DMS53 treated with DMSO at 0.1 percent for 48 hours (cell line): ENCODE data around the gene ZNF385B.

Experiments used
- DNase-seq: peaks from one replicate; lab custom pipeline; 2025; ENCODE audit not compliant: unreplicated experiment; lab: John Stamatoyannopoulos, UW

Gene ZNF385B

DNA sequence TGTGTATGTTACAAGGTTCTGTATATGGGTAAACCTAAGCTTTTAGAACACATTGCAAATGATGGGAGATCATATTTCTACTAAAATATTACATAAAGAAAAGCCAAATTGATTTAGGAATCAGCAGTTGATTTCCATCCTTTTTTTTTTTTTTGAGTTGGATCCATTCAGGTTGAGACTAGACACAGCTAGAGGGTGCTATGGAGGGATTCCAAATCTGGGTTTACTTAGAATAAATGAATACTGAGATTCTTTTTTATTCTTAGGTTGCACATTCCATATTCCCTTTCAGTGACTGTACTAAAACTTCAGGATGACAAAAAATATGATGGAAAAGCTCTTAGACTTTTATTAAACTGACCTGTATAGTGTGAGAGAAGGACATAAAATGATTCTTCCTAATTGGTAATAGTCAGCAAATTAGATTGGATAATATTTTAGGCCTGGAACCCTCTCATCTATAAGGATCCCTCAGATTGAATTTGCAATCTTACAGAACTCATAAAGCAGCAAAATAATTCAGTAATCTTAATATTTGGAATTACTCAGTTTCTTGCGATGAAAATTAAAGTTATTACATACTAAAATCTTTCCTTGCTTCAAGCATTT, 413.5 kb downstream of the ZNF385B start:
- DNase-seq: no peak

DNA sequence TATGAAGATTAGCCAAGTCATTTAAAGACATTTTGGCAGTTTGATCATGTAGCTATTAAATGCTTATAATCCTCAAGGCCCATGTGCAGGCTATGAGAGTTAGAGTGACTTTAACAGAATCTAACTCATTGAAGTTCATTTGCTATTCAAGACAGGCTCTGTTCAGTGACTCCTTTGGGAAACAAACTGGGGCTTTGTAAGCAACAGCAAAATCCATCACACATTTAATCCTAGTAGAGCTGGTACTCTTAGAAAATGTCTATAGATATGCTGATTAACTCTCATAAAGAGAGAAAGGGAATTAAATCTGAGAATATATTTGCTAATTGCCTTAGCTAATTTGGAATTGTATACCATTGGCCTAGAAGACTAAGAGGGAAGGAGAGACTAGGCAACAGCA, 414.0 kb downstream of the ZNF385B start:
- no peak for DNase-seq

DNA sequence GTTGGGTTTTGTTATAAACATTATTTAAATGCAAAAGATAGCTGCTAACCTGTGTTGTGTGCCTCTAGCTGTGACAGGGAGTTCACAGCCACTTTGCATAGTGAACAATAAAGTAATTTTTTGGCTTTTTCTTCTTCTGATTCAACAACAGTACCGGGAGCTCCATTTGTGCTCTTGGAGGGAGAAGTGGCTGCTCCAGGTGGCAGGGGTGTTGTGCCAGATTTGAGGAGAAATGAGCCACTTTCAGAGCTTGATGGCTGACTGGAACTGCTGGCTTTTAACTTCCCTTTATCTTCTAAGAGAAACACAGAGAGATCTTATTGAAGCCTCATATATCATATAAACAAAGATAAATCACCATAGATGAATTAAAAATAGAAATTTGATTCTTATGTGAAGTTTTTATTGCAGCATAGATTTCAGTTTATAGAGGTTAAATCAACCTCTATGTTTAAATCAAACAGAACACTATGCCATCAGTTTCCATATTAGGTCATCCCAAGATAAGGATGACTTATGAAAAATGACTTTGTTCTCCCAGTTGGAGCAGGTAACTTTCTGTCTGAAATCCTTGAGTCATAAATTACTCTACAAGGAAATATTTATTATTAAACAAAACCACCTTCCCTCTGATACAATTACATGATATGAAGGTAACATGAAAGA, 414.8 kb downstream of the ZNF385B start:
- DNase-seq: no peak

DNA sequence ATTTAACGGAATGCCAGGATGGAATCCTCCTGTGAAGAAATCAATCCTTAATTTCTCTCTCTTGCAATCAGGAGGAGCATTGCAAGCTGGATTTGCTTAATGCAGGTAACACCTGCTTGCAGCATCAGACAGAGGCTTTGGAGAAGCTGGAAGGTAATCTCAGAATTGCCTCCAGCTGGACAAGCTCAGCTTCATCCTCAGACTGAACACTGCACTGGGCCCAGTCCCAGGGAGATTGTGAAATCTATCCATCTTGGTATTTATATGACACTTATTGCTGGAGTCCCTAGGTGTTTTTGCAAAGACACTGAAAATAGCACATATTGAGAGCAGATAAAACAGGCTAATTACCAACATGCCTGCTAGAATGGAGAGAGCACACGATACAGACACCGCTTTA, 417.4 kb downstream of the ZNF385B start:
- no peak for DNase-seq

DNA sequence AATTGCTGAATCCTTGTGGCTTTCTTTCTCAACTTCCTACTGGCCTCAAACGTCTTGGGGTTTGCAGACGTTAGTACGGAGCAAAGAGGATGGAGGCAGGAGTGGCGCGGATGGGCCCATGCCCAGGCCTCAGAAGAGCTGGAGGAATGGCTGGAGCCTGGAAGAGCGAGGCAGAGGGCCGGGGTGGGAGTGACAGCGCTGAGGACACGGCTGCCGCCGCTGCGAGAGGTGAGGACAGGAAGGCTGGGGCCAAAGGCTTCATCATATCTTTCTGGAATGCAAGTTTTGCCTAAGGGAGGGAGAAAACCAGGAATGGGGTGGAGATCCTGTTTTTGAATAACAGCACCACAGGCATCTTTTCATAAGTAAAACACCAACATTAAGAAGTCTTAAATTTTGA, 418.2 kb downstream of the ZNF385B start:
- DNase-seq: no peak

DNA sequence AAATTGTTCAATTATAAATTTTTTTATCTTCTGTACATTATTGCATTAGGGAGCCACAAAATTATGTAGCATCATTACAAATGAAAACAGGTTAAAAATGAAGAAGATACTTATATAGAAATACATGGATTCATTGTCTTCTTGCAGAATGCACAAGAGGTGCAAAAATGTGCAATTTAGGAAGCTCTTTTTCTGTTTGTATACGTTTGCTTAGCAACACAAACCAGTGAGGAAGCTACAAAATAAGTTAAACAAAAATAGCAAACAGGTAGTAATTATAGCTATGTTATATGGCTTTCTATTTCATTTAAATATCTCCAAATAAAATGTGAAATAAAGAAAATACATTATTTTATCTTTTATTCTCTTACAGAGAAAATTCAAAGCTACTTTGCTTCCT, 419.2 kb downstream of the ZNF385B start:
- no peak for DNase-seq

DNA sequence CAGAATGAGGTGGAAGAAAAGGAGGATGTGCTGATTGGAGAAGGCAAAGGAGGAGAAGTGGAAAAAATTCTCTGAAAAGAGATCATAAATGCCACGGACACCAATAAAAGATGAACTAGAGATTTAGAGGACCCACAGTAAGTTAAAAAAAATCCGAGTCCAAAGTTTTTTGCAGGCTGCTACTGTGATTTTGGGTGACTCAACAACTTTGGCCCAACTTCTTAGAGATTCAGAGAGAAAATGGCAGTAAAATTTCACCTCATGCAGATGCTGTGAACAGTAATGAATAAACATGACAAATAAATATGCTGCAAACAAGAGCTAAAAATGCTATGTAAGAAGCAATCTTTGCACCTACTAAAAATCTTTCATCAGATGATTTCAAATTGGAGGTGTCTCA, 419.9 kb downstream of the ZNF385B start:
- no peak for DNase-seq

DNA sequence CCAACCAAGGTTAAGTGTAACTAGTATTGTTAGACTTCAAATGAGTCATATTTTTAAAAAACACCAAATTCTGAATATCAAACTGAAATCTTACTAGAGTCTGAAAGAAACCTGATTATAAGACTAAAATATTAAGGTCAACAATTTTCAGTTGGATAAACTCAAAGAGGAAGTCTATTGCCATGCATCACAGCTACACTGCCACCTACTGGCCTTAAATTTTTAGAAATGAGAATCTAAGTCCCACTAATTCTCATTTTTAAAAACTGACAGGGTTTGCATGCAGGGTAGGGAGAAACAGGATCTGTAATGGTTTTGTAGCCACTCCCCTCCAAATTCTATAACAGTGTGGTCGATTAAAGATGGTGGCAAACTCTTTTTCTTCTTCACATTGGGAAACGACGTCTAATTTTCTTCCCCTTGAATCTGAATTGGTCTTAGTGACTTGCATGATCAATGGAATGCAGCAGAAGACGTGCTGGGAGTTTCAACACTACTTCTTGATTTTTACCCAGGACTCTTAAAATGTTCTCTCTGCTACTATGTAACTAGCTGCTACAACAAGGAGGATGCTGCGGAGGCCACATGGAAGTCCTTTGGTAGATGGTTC, 420.7 kb downstream of the ZNF385B start:
- peak; percentile 48 for DNase-seq

DNA sequence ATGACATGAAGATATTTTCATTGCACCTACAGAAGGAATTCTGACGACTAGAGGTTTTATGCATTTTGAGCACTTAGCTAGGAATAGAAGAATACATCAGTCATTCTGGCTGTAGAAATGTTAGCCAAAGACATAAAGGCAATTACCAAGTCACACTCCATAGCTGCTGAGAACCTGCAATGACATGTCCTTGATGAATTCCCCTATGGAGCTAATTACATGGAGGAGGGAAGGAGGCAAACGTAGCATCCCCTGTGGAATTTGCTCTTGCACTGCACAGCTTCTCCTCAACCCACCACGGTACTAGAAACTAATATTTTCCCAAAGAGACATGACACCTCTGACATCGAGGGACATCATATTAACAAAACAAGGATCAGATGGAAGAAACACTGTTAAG, 422.8 kb downstream of the ZNF385B start:
- DNase-seq: no peak

DNA sequence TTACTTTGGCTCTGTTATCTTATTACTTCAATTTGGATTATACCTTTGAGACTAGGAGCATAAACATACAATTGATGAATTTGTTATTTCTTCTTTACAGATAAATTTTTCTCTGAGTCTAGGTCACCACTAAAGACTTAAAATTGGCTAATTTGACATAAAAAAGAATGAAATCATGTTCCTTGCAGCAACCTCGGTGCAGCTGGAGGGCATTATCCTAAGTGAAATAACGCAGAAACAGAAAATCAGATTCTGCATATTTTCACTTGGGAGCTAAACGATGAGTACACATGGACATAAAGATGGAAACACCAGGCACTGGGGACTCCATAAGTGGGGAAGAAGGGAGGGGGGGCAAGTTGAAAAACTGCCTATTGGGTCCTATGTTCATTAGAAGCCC, 424.0 kb downstream of the ZNF385B start:
- DNase-seq: no peak

DNA sequence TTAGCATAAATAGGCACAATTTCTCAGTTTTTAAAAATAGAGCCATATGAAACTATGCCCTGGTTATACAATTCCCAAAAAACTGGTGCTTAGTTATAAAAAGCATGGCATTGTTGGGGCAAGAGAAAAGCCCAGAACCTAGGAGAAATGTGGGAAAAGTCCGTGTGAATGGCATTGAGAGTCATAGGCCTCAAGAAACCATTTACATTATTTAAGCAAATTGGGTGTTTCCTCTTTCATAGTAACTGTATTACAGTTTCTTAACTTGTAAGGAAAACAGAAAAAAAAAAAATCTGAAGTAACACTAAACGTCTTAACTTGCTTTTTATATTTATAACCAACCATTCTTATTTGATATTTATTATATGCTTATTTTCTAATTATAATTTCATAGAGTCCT, 425.8 kb downstream of the ZNF385B start:
- DNase-seq: no peak

DNA sequence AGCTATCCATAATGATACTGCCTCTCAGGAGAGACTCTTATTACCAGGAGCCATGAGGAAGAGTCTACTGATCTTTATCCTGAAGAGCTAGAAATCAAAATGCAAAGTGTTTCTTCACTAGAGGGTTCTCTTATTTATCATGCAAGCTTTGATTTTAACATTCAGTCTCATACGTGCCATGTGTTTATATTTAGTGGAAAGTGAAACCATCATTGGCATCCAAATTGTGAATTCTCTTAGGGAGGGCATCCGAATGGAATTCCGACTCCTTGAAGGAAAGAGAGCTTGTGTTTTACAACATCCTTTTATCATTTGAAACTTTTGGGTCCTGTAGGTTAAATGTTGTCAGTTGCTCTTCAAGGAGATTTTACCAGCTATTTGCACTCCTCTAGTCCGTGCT, 426.4 kb downstream of the ZNF385B start:
- no peak for DNase-seq

DNA sequence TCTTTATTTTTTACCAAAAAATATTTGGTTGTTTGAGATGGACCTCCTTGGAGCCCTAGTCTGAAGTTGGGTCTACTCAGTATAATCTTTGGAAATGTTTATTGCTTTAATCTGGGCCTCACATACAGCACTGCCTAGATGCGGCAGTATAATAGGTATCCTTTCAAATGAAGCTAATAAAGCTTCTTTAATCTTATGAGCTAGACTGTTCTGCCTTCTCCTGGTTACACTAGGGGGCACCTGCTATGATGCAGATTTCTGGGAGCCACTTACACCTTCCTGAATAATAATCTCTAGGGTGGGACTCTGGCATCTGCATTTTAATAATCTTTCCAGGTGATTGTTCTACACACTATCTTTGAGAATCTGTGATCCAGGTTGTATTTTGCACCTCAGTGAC, 427.1 kb downstream of the ZNF385B start:
- DNase-seq: no peak

DNA sequence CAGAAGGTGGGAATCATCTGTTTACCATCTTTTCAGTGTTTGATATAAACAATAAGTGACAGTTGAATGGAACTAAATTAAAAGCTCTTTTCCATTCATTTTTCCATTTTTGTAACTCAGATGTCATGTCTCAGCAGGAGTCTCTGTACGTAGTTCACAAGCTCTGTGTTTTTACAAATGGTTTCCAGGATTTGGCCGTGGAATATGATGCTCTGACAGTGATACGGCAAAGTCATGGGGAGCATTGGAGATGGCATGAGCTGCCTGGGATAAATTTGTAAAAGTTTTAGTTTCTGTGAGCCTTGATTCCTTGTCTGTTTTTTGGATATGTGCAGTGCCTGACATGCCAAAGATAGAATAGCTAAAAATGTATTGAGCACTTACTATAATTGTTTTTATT, 428.7 kb downstream of the ZNF385B start:
- DNase-seq: no peak

DNA sequence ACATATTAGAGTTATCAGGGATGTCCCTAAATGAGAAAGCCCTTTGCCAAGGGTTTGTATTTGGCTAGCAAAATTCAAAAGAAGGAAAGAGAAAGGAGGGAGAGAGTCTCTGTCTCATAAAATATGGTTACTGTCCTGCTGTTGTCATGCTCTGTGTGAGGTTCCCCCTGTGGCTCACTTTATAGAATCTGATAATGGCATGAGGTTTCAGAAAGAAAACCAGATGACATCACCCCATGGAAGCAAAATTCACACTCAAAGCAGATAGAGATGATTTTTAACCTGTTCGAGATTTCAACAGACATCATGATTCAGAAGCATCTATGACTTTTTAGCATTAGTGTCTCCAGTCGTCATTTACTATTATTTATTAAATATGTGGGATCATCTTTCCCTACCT, 431.8 kb downstream of the ZNF385B start:
- DNase-seq: no peak

DNA sequence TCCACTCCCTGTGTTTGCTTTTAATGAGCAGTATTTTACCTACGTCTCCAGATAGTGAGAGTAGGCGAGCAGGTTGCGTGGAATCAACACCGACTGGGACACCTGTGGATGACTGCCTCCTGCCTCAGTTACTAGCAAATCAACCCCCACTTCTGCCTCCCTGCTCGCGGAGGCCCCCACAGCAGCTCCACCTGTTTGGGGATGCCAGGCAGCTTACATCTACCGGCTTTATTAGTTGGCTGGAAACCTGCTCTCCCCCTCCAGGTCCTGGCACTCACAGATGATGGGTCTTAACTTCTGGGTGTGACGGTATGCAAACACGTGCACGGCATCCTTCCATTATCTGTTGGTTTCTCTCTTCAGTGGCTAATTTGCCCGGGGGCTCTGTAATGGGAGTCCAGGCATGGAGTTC, 432.3 kb downstream of the ZNF385B start:
- no peak for DNase-seq

DNA sequence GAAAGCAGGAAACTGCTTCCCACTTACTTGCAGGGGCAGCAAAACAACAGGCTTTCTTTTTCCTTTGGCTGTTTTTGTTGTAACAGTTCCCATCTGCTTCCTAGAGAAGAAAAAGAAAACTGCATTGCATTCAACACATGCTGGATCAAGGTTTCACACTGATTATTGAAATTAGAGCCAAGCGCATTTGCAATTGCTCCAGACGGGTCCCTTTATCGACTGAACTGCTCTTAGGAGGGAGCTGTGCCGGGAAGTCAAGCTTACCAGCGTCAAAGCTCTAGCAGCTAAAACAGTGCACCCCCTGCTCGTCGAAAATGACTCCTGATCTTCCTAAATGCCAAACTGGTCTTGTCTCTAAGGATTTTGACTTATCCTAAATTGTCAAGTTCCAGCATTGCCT, 432.8 kb downstream of the ZNF385B start:
- DNase-seq: no peak

DNA sequence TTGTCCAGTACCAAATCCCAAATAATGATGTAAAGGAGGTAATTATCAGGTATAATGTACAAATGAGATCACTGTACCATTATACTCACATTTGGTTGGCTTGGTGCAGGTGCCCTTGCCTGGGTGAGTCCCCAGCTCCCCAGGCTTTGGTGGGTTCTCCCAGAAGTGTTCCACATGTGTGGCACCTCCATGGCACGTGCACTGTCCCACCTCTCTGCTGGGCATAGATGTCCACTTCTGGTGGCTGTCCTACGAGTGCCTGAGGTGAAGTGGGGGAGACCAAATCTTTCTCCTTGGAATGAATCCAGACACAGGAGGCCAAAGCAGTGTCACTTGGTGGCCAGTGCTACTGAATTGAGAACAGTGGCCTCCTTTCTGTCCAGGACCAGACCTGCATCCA, 434.3 kb downstream of the ZNF385B start:
- DNase-seq: no peak

DNA sequence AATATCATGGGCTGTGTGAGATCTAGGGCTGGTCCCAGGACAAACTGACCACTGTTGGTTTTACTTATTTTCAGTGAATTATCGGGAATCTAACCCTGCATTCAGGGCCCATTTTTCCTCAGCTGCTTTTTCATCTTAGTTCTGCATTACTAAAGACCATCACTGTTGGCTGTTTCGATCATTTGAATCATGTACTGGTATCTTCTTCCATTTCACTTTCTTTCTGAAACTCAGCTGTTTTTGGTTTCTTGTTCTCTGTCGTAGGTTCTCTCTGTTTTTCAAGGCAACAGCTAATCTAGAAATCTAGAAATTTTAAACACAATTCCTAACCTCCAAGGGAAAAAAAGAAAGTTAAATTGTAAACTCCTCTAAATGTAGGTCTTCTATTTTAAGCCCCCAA, 436.8 kb downstream of the ZNF385B start:
- DNase-seq: no peak

DNA sequence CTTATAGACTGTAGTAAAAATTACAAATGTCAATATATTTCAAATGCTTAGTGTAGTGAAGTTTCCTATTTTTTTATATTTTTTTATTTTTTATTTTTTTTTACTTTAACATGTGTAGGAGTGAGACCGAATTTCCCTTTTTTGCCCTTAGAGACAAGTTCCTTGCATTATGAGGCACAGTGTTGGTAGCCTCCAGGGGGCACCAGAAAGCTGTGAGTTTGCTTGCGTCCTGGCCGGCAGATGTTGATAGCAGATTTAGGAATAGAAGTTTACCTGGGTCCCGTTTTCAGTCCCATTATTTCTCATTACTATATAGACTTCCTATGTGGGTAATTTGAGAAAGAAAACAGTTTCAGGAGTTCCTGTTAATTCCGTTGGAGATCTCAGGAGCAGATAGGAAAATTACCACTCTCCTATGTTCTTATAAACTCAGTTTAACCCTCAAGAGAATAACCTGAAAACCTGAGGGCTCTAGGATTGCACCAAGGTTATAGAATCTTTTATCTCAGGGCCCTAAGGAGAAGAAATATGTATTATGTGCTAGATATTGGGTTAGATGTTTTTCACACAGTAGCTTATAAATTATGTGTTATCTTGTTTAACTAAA, 439.3 kb downstream of the ZNF385B start:
- DNase-seq: peak; percentile 72

DNA sequence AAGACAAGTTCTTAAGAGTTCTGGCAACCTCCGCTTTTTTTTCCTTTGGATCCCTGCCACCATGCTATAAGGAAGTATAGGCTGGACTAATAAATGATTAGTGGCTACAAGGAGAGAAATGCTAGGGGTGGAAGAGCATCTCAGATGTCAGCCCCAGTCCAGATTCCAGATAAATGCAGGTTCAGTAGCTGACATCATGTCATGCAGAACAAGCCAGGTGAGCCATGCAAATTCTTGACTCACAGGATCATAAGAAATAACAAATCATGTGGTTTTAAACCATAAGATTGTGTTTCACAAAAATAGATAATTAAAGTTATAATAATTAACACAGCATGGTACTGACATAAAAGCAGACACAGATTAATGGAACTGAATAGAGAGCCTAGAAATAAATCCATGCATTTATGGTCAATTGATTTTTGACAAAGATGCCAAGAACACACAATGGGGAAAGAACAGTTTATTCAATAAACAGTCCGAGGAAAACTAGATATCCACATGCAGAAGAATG, 443.9 kb downstream of the ZNF385B start:
- no peak for DNase-seq

DNA sequence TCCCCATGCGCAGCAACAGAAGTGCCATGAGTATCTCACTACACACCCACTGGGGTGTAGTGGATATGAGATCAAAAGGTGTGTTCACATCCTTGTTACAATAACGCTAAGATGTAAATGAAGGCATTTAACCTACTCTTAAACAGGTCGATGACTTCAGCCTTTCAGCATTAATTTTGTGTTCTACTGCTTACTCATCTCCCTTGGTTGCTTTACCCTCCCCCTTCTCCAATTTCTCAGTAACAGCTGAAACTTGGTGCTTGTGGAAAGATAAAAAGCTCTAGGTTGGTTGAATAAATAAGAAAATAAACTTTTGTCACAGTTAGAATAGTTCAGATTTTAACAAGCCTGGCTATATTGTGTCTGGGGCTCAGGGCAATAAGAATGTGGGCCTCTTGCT, 449.3 kb downstream of the ZNF385B start:
- no peak for DNase-seq
